HepG2 (cell line): ENCODE results near the gene SYNJ2. TPM values are rescaled to one million over a fixed set of nuclear protein-coding genes. Genes with fewer than 3 reads are reported as not detected.

Source experiments
- ATAC-seq: fragments of 200-7000 bp; cut with Tn5 transposase; 3 replicates; pipeline ENCODE4 v1.9.1; 2020; ENCODE audit warnings: mild to moderate bottlenecking, moderate library complexity
- BruUV-seq: library from RNA; stranded (reverse); fragments of 400-500 nt; replicated peaks from 2 replicates; lab custom pipeline; 2021; lab: Mats Ljungman, UMichigan
- CTCF ChIA-PET: fragments of 300-600 bp; formaldehyde crosslinking; extraction: SDS; loops from one replicate; lab custom pipeline; 2021; ENCODE audit warnings: low total read pairs, inconsistent platforms, low intra/inter-chr PET ratio; lab: Yijun Ruan, JAX
- POLR2A ChIA-PET: fragments of 350-600 bp; sonication (Branson Sonifier 250); formaldehyde crosslinking; loops from one replicate; lab custom pipeline; 2020; ENCODE audit warnings: antibody characterized with exemption, inconsistent platforms; lab: Yijun Ruan, JAX
- DNase-seq: peaks from one replicate; pipeline ENCODE4 v3.0.0-alpha.2; 2015; ENCODE audit warnings: low spot score
- FAIRE-seq: peaks from 3 replicates; lab custom pipeline; 2011; peaks lifted over from hg19 to GRCh38; lab: Jason Lieb, UNC
- H2AFZ ChIP-seq: one replicate; pipeline ENCODE4 v1.6.1; 2011; ENCODE audit warnings: low read length, inconsistent platforms
- H3K27ac ChIP-seq: fragments of 300-600 bp; 3 replicates; pipeline ENCODE4 v1.8.0; 2011; ENCODE audit warnings: mixed run types, mild to moderate bottlenecking, mixed read lengths, low read length, inconsistent platforms; ENCODE audit not compliant: insufficient read depth; ENCODE audit errors: extremely low read length
- H3K27me3 ChIP-seq, 2 experiments: fragments of 200-600 bp in 1 of 2; 2 replicates in 1 of 2; 3 replicates in 1 of 2; pipeline versions ENCODE4 v1.6.0 to v1.8.0; 2011; ENCODE audit warnings: low read length in 2 of 2, mild to moderate bottlenecking in 2 of 2, moderate library complexity in 2 of 2, inconsistent platforms in 1 of 2; ENCODE audit not compliant: insufficient read depth in 2 of 2, control insufficient read depth in 1 of 2
- H3K36me3 ChIP-seq, 2 experiments: fragments of 200-600 bp in 1 of 2; replicated peaks in 1 of 2; 2 replicates in 1 of 2; 3 replicates in 1 of 2; pipeline versions ENCODE4 v1.5.1 to v1.8.0; 2011; ENCODE audit warnings: low read length in 2 of 2, inconsistent platforms in 1 of 2; ENCODE audit not compliant: insufficient read depth in 2 of 2, control insufficient read depth in 1 of 2
- H3K4me1 ChIP-seq: 2 replicates; pipeline ENCODE4 v1.5.1; 2012; ENCODE audit warnings: low read length, inconsistent platforms; ENCODE audit not compliant: insufficient read depth
- H3K4me2 ChIP-seq: 2 replicates; pipeline ENCODE4 v1.6.0; 2011; ENCODE audit warnings: low read depth, low read length, inconsistent platforms
- H3K4me3 ChIP-seq, 3 experiments: fragments of 200-600 bp in 1 of 3; sonication (generic), shearing (Covaris generic) in 1 of 3; replicated peaks in 1 of 3; 2 replicates each; pipeline ENCODE4 v1.5.1; 2011 to 2016; ENCODE audit warnings: low read length in 3 of 3, inconsistent platforms in 2 of 3, low read depth in 2 of 3, mild to moderate bottlenecking in 2 of 3, control low read depth in 1 of 3, mixed read lengths in 1 of 3; ENCODE audit not compliant: insufficient read depth in 1 of 3
- H3K79me2 ChIP-seq: one replicate; pipeline ENCODE4 v1.6.1; 2011; ENCODE audit warnings: low read length, inconsistent platforms; ENCODE audit not compliant: insufficient read depth
- H3K9ac ChIP-seq: 2 replicates; pipeline ENCODE4 v1.6.0; 2011; ENCODE audit warnings: mild to moderate bottlenecking, low read depth, low read length, inconsistent platforms; ENCODE audit not compliant: insufficient read depth
- H3K9me3 ChIP-seq: 2 replicates; pipeline ENCODE4 v1.5.1; 2012; ENCODE audit warnings: mild to moderate bottlenecking, low read length
- H4K20me1 ChIP-seq: 2 replicates; pipeline ENCODE4 v1.6.0; 2011; ENCODE audit warnings: inconsistent platforms, mild to moderate bottlenecking, low read length, moderate library complexity; ENCODE audit not compliant: insufficient read depth
- ADNP ChIP-seq: sonication (generic); formaldehyde crosslinking; IDR thresholded peaks from 2 replicates; pipeline ENCODE4 v1.4.0; 2020; ENCODE audit warnings: missing genetic modification reagents
- AKNA ChIP-seq: sonication (generic); formaldehyde crosslinking; IDR thresholded peaks from 2 replicates; pipeline ENCODE4 v1.4.0; 2020; ENCODE audit warnings: missing genetic modification reagents, borderline replicate concordance
- ERF ChIP-seq: IDR thresholded peaks from 2 replicates; pipeline ENCODE4 v1.6.1; 2018; ENCODE audit warnings: missing biosample characterization, missing genetic modification reagents
- FOXJ3 ChIP-seq: sonication (generic); formaldehyde crosslinking; IDR thresholded peaks from 2 replicates; pipeline ENCODE4 v1.4.0; 2020; ENCODE audit warnings: missing genetic modification reagents, mild to moderate bottlenecking, borderline replicate concordance
- MTF2 ChIP-seq: sonication (generic); formaldehyde crosslinking; IDR thresholded peaks from 2 replicates; pipeline ENCODE4 v1.5.0; 2020; ENCODE audit warnings: missing genetic modification reagents, borderline replicate concordance
- PHF5A ChIP-seq: IDR thresholded peaks from one replicate; pipeline ENCODE4 v1.6.1; 2018; ENCODE audit warnings: low read depth, missing genetic modification reagents; ENCODE audit not compliant: unreplicated experiment
- ZBTB34 ChIP-seq: sonication (generic); formaldehyde crosslinking; IDR thresholded peaks from 2 replicates; pipeline ENCODE4 v1.8.0; 2022; ENCODE audit warnings: mild to moderate bottlenecking, missing genetic modification reagents
- ZNF292 ChIP-seq: sonication (generic); formaldehyde crosslinking; IDR thresholded peaks from 2 replicates; pipeline ENCODE4 v1.8.1; 2022; ENCODE audit warnings: mild to moderate bottlenecking, low read depth, missing genetic modification reagents, borderline replicate concordance
- ZNF589 ChIP-seq: sonication (generic); formaldehyde crosslinking; conservative IDR thresholded peaks from 2 replicates; pipeline ENCODE4 v1.8.0; 2022; ENCODE audit warnings: mild to moderate bottlenecking, moderate library complexity, missing genetic modification reagents
- ZNF598 ChIP-seq: sonication (generic); formaldehyde crosslinking; IDR thresholded peaks from 2 replicates; pipeline ENCODE4 v1.5.1; 2020; ENCODE audit warnings: mild to moderate bottlenecking, missing genetic modification reagents, borderline replicate concordance
- ZSCAN29 ChIP-seq: sonication (generic); formaldehyde crosslinking; conservative IDR thresholded peaks from 2 replicates; pipeline ENCODE4 v1.4.0; 2020; ENCODE audit warnings: mild to moderate bottlenecking, missing genetic modification reagents
- WGBS: methylation state at CpG from one replicate; pipeline ENCODE4 v1.1.6; 2017; ENCODE audit warnings: low lambda C conversion rate; 5-methylcytosine and 5-hydroxymethylcytosine counted together
- in situ Hi-C: cut with HindIII; loops from 2 replicates; pipeline ENCODE4 v1.10.0; 2017; ENCODE audit warnings: low pct_unique_long_range_greater_than_20kb; ENCODE audit not compliant: extremely low pct_ligation_motif_present
- intact Hi-C: fragments of 100-400 bp; cut with micrococcal nuclease; formaldehyde crosslinking; loops from one replicate; pipeline ENCODE4 v1.10.0; 2022; ENCODE audit not compliant: unreplicated experiment
- polyA plus RNA-seq, 8 experiments: library from polyadenylated mRNA; depleted of rRNA in 3 of 8; stranded (reverse) in 7 of 8; unstranded in 1 of 8; fragments of >200 nt; fragmentation: Illumina TruSeq in 4 of 8; extraction: Trizol in 4 of 8; gene quantifications; 2 replicates each; pipeline versions ENCODE4 v1.2.1 to v1.2.3, GENCODE V29; 2011 to 2016; ENCODE audit warnings: low read depth in 4 of 8, missing spikeins in 1 of 8, mixed read lengths in 1 of 8; ENCODE audit not compliant: insufficient read depth in 1 of 8
- total RNA-seq, 5 experiments: library from RNA; depleted of rRNA; stranded (reverse); fragments of >200 nt; fragmentation: Illumina TruSeq; extraction: Trizol; gene quantifications; 2 replicates each; pipeline ENCODE4 v1.2.3, GENCODE V29; 2016; ENCODE audit warnings: low read depth in 1 of 5
- TF ChIP-seq, protein P1 (sequence below): sonication (generic); formaldehyde crosslinking; IDR thresholded peaks from 2 replicates; pipeline ENCODE4 v1.4.0; 2020; ENCODE audit warnings: missing genetic modification reagents
- TF ChIP-seq, protein P2 (sequence below): IDR thresholded peaks from 2 replicates; pipeline ENCODE4 v1.6.1; 2018; ENCODE audit warnings: missing genetic modification reagents, mild to moderate bottlenecking, missing compliant biosample characterization

SYNJ2 gene
- total and polyA plus RNA-seq, 2 of the 13 experiments (the other 11 are each of a cell fraction or from before 2014, with no cell fraction given): 39.1 to 57.6 TPM

GRCh38 chr6:157993076-157993475 is 11.4 kb downstream of the SYNJ2 start:
- Histone ChIP-seq H3K9ac (0 out of 2 replicates have a peak overlapping the region, but pooled peaks have one; percentile 8), H3K4me1 (peaks cover 96% of the 10 kb centered on the region), H3K9me3 (no peaks in the 10 kb centered on the region), H3K27me3 (no peaks in the 10 kb centered on the region), H4K20me1 (peaks cover 74% of the 10 kb centered on the region), H3K27ac (peak overlapping the region; percentile 69), H2AFZ (no peak overlapping the region), H3K79me2 (peaks cover 99% of the 10 kb centered on the region), H3K36me3 (peaks cover 26 to 55% of the 10 kb centered on the region in 2 experiments), H3K4me3 (no peak overlapping the region), H3K4me2 (peak overlapping the region; percentile 43)
- ChIA-PET CTCF (no interaction called here), POLR2A (interaction anchor here (0.7 to 4.0 kb wide), 12 partner anchors 9 to 55 kb away, joined by 3 to 93 read pairs (median 7); partner anchors contain the start of gene SYNJ2)
- ATAC-seq (no peak), DNase-seq (no peak), FAIRE-seq (no peak)
- in situ Hi-C loops (no loop called here), intact Hi-C loops (no loop called here)
- no TSS peak for BruUV-seq
- WGBS: 53% methylated on average over 3 of the region's 3 CpGs
- 0 out of 2 replicates have a peak, but pooled peaks have one; percentile 2 for TF ChIP-seq ERF (CRISPR knock-in tag)
- 0 out of 2 replicates have a peak, but pooled peaks have one; percentile 37 for TF ChIP-seq ZNF589 (CRISPR knock-in tag)
- no peak for TF ChIP-seq ZSCAN29 (CRISPR knock-in tag)
- TF ChIP-seq FOXJ3 (CRISPR knock-in tag): no peak
- TF ChIP-seq, protein P1, sequence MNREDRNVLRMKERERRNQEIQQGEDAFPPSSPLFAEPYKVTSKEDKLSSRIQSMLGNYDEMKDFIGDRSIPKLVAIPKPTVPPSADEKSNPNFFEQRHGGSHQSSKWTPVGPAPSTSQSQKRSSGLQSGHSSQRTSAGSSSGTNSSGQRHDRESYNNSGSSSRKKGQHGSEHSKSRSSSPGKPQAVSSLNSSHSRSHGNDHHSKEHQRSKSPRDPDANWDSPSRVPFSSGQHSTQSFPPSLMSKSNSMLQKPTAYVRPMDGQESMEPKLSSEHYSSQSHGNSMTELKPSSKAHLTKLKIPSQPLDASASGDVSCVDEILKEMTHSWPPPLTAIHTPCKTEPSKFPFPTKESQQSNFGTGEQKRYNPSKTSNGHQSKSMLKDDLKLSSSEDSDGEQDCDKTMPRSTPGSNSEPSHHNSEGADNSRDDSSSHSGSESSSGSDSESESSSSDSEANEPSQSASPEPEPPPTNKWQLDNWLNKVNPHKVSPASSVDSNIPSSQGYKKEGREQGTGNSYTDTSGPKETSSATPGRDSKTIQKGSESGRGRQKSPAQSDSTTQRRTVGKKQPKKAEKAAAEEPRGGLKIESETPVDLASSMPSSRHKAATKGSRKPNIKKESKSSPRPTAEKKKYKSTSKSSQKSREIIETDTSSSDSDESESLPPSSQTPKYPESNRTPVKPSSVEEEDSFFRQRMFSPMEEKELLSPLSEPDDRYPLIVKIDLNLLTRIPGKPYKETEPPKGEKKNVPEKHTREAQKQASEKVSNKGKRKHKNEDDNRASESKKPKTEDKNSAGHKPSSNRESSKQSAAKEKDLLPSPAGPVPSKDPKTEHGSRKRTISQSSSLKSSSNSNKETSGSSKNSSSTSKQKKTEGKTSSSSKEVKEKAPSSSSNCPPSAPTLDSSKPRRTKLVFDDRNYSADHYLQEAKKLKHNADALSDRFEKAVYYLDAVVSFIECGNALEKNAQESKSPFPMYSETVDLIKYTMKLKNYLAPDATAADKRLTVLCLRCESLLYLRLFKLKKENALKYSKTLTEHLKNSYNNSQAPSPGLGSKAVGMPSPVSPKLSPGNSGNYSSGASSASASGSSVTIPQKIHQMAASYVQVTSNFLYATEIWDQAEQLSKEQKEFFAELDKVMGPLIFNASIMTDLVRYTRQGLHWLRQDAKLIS: 0 out of 2 replicates have a peak, but pooled peaks have one; percentile 14
- no peak for TF ChIP-seq ADNP (CRISPR knock-in tag)
- no peak for TF ChIP-seq MTF2 (CRISPR knock-in tag)
- TF ChIP-seq ZNF292: no peak
- TF ChIP-seq AKNA (CRISPR knock-in tag): no peak
- 0 out of 2 replicates have a peak, but pooled peaks have one; percentile 29 for TF ChIP-seq ZBTB34 (CRISPR knock-in tag)
- TF ChIP-seq ZNF598: no peak
- TF ChIP-seq, protein P2, sequence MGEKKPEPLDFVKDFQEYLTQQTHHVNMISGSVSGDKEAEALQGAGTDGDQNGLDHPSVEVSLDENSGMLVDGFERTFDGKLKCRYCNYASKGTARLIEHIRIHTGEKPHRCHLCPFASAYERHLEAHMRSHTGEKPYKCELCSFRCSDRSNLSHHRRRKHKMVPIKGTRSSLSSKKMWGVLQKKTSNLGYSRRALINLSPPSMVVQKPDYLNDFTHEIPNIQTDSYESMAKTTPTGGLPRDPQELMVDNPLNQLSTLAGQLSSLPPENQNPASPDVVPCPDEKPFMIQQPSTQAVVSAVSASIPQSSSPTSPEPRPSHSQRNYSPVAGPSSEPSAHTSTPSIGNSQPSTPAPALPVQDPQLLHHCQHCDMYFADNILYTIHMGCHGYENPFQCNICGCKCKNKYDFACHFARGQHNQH (CRISPR knock-in tag): no peak
- peak; percentile 54 for TF ChIP-seq PHF5A
